WTC11 (cell line): Measurements from ENCODE around the gene UBC. TPM values are rescaled to one million over a fixed set of nuclear protein-coding genes. Genes with fewer than 3 reads are reported as not detected.

Experiments
- CREM ChIP-seq: sonication (generic); formaldehyde crosslinking; IDR thresholded peaks from 2 replicates; pipeline ENCODE4 v1.8.1; 2022; ENCODE audit warnings: mild to moderate bottlenecking, missing genetic modification reagents, moderate library complexity
- ESRRA ChIP-seq: sonication (generic); formaldehyde crosslinking; IDR thresholded peaks from 2 replicates; pipeline ENCODE4 v1.8.1; 2022; ENCODE audit warnings: mild to moderate bottlenecking, missing genetic modification reagents, borderline replicate concordance
- ETV6 ChIP-seq: sonication (generic); formaldehyde crosslinking; IDR thresholded peaks from 2 replicates; pipeline ENCODE4 v1.8.1; 2022; ENCODE audit warnings: mild to moderate bottlenecking, missing genetic modification reagents
- GABPB1 ChIP-seq: sonication (generic); formaldehyde crosslinking; IDR thresholded peaks from 2 replicates; pipeline ENCODE4 v1.8.1; 2023; ENCODE audit warnings: mild to moderate bottlenecking, missing genetic modification reagents
- GTF2I ChIP-seq: fragments of 250-450 bp; sonication (Bioruptor Pico); conservative IDR thresholded peaks from 2 replicates; pipeline ENCODE4 v1.4.0; 2021; ENCODE audit warnings: mild to moderate bottlenecking
- HMGA2 ChIP-seq: fragments of 250-450 bp; sonication (Bioruptor Pico); IDR thresholded peaks from 2 replicates; pipeline ENCODE4 v1.4.0; 2021; ENCODE audit warnings: mild to moderate bottlenecking, moderate library complexity
- JAZF1 ChIP-seq: fragments of 250-450 bp; sonication (Bioruptor Pico); IDR thresholded peaks from 2 replicates; pipeline ENCODE4 v1.9.0; 2021; ENCODE audit warnings: moderate library complexity, mild to moderate bottlenecking, inconsistent platforms
- JUN ChIP-seq: sonication (generic); formaldehyde crosslinking; IDR thresholded peaks from 2 replicates; pipeline ENCODE4 v1.8.0; 2023; ENCODE audit warnings: mild to moderate bottlenecking, missing genetic modification reagents
- NFYB ChIP-seq: sonication (generic); formaldehyde crosslinking; conservative IDR thresholded peaks from 2 replicates; pipeline ENCODE4 v1.8.0; 2022; ENCODE audit warnings: low read depth, missing genetic modification reagents
- NR2C2 ChIP-seq: sonication (generic); formaldehyde crosslinking; IDR thresholded peaks from 2 replicates; pipeline ENCODE4 v1.8.0; 2022; ENCODE audit warnings: mild to moderate bottlenecking, missing genetic modification reagents
- PRRX2 ChIP-seq: fragments of 250-450 bp; sonication (Bioruptor Pico); IDR thresholded peaks from 2 replicates; pipeline ENCODE4 v1.8.0; 2021; ENCODE audit warnings: mild to moderate bottlenecking
- SOX15 ChIP-seq: fragments of 250-450 bp; sonication (Bioruptor Pico); IDR thresholded peaks from 2 replicates; pipeline ENCODE4 v1.9.0; 2021; ENCODE audit warnings: mild to moderate bottlenecking
- TEAD1 ChIP-seq: sonication (generic); formaldehyde crosslinking; IDR thresholded peaks from 2 replicates; pipeline ENCODE4 v1.8.0; 2022; ENCODE audit warnings: mild to moderate bottlenecking, missing genetic modification reagents
- TP53 ChIP-seq: sonication (generic); formaldehyde crosslinking; IDR thresholded peaks from 2 replicates; pipeline ENCODE4 v1.8.1; 2023; ENCODE audit warnings: mild to moderate bottlenecking, missing genetic modification reagents
- ZNF232 ChIP-seq: sonication (generic); formaldehyde crosslinking; IDR thresholded peaks from 2 replicates; pipeline ENCODE4 v1.8.0; 2022; ENCODE audit warnings: mild to moderate bottlenecking, missing genetic modification reagents
- ZNF263 ChIP-seq: sonication (generic); formaldehyde crosslinking; IDR thresholded peaks from 2 replicates; pipeline ENCODE4 v1.8.1; 2022; ENCODE audit warnings: low read depth, mild to moderate bottlenecking, moderate library complexity, missing genetic modification reagents
- ZNF416 ChIP-seq: fragments of 250-450 bp; sonication (Bioruptor Pico); IDR thresholded peaks from 2 replicates; pipeline ENCODE4 v1.9.0; 2021; ENCODE audit warnings: mild to moderate bottlenecking, inconsistent platforms
- ZNF423 ChIP-seq: fragments of 250-450 bp; sonication (Bioruptor Pico); IDR thresholded peaks from 2 replicates; pipeline ENCODE4 v2.1.2; 2022; ENCODE audit warnings: mild to moderate bottlenecking, moderate library complexity
- total RNA-seq: library from RNA; stranded (reverse); gene quantifications from 3 replicates; pipeline ENCODE4 v1.2.3, GENCODE V29; 2021
- TF ChIP-seq, protein P1 (sequence below): fragments of 250-450 bp; sonication (Bioruptor Pico); conservative IDR thresholded peaks from 2 replicates; pipeline ENCODE4 v1.9.0; 2021; ENCODE audit warnings: mild to moderate bottlenecking
- TF ChIP-seq, protein P2 (sequence below): sonication (generic); formaldehyde crosslinking; conservative IDR thresholded peaks from 2 replicates; pipeline ENCODE4 v1.8.1; 2023; ENCODE audit warnings: mild to moderate bottlenecking, low read depth, missing genetic modification reagents, moderate library complexity
- TF ChIP-seq, protein P3 (sequence below): sonication (generic); formaldehyde crosslinking; IDR thresholded peaks from 2 replicates; pipeline ENCODE4 v1.8.1; 2022; ENCODE audit warnings: mild to moderate bottlenecking, missing genetic modification reagents, moderate library complexity, borderline replicate concordance
- TF ChIP-seq, protein P4 (sequence below): sonication (generic); formaldehyde crosslinking; IDR thresholded peaks from 2 replicates; pipeline ENCODE4 v1.8.1; 2022; ENCODE audit warnings: missing genetic modification reagents, borderline replicate concordance
- TF ChIP-seq, protein P5 (sequence below): fragments of 250-450 bp; sonication (Bioruptor Pico); IDR thresholded peaks from 2 replicates; pipeline ENCODE4 v1.9.0; 2021; ENCODE audit warnings: mild to moderate bottlenecking
- TF ChIP-seq, protein P6 (sequence below): sonication (generic); formaldehyde crosslinking; IDR thresholded peaks from 2 replicates; pipeline ENCODE4 v1.8.1; 2023; ENCODE audit warnings: mild to moderate bottlenecking, missing genetic modification reagents, moderate library complexity

The UBC gene
- total RNA-seq, 1 experiment from 2014 or later = 530 TPM

DNA sequence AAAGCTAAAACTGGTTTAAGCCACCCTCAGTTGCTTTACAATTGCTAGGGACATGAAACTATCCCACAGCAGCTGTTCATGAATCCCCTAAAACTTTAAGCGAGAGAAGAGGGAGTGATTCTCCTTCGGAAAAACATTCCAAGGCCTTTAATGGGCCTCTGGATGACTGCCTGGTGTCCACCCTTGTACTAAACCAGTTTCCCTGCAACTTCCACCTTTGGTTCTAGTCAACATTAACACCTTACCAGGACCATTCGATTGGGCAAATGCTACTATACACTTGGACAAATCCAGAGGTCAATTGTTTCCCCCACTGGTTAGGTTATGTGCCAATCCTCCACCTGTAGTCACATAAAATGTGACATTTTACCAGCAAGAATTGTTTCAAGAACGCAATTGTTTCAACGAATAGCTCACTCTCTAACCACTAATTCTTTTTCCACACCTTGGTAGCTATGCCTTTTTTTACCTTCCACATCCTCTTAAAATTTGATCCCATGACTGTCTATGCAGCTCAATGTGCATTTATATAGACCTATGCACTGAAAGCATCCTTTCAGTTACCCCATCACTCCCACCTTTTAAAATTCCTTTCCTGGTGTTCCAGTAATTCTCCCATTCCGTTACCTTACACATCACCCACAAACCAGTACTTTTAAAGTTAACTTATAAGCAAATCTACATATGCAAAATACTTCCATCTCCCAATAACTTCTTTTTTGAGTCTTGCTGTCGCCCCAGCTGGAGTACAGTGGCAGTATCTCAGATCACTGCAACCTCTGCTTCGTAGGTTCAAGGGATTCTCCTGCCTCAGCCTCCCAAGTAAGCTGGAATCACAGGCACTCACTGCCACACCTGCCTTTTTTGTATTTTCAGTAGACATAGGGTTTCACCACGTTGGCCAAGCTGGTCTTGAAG, 3.6 kb downstream of the UBC start (continued):
- TF ChIP-seq, protein P1, sequence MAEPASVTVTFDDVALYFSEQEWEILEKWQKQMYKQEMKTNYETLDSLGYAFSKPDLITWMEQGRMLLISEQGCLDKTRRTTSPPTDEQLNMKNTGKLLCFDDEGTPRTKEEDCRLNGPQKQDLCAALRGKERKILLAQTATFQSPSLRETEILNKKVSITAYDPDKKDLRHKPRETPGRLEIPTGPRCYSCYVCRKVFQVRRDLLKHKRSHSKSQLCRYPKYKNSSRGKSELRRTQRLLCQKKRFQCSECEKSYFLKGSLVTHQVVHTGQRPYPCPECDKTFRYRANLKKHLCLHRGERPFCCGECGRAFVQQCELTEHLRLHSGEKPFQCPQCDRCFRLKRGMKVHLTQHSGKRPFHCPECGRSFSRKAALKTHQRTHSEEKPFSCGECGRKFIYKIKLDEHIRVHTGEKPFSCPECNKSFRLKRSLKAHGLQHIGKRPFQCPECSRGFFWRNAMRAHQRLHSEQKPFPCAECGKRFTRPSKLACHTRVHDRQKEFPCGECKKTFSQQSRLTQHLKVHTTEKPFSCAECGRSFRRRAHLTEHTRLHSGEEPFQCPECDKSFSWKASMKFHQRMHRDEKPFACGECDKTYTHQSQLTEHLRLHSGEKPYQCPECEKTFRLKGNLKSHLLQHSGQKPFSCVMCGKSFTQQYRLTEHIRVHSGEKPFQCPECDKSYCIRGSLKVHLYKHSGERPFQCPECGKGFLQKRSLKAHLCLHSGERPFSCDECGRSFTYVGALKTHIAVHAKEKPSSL (CRISPR knock-in tag) = peak; percentile 86
- TF ChIP-seq GABPB1 (CRISPR knock-in tag) = peak; percentile 18; the same call in 1 of the 2 replicates
- TF ChIP-seq NFYB (CRISPR knock-in tag) = no peak
- peak; percentile 94 for TF ChIP-seq PRRX2 (CRISPR knock-in tag)
- TF ChIP-seq, protein P2, sequence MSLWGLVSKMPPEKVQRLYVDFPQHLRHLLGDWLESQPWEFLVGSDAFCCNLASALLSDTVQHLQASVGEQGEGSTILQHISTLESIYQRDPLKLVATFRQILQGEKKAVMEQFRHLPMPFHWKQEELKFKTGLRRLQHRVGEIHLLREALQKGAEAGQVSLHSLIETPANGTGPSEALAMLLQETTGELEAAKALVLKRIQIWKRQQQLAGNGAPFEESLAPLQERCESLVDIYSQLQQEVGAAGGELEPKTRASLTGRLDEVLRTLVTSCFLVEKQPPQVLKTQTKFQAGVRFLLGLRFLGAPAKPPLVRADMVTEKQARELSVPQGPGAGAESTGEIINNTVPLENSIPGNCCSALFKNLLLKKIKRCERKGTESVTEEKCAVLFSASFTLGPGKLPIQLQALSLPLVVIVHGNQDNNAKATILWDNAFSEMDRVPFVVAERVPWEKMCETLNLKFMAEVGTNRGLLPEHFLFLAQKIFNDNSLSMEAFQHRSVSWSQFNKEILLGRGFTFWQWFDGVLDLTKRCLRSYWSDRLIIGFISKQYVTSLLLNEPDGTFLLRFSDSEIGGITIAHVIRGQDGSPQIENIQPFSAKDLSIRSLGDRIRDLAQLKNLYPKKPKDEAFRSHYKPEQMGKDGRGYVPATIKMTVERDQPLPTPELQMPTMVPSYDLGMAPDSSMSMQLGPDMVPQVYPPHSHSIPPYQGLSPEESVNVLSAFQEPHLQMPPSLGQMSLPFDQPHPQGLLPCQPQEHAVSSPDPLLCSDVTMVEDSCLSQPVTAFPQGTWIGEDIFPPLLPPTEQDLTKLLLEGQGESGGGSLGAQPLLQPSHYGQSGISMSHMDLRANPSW (CRISPR knock-in tag) = no peak
- TF ChIP-seq, protein P3, sequence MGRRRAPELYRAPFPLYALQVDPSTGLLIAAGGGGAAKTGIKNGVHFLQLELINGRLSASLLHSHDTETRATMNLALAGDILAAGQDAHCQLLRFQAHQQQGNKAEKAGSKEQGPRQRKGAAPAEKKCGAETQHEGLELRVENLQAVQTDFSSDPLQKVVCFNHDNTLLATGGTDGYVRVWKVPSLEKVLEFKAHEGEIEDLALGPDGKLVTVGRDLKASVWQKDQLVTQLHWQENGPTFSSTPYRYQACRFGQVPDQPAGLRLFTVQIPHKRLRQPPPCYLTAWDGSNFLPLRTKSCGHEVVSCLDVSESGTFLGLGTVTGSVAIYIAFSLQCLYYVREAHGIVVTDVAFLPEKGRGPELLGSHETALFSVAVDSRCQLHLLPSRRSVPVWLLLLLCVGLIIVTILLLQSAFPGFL (CRISPR knock-in tag) = no peak
- TF ChIP-seq ETV6 (CRISPR knock-in tag) = no peak
- no peak for TF ChIP-seq TP53 (CRISPR knock-in tag)
- TF ChIP-seq HMGA2 (CRISPR knock-in tag) = no peak
- no peak for TF ChIP-seq ZNF263
- TF ChIP-seq JAZF1 (CRISPR knock-in tag) = no peak
- TF ChIP-seq ESRRA (CRISPR knock-in tag) = no peak
- TF ChIP-seq JUN = no peak
- TF ChIP-seq CREM (CRISPR knock-in tag) = no peak
- no peak for TF ChIP-seq ZNF423 (CRISPR knock-in tag)
- TF ChIP-seq SOX15 = no peak
- TF ChIP-seq, protein P4, sequence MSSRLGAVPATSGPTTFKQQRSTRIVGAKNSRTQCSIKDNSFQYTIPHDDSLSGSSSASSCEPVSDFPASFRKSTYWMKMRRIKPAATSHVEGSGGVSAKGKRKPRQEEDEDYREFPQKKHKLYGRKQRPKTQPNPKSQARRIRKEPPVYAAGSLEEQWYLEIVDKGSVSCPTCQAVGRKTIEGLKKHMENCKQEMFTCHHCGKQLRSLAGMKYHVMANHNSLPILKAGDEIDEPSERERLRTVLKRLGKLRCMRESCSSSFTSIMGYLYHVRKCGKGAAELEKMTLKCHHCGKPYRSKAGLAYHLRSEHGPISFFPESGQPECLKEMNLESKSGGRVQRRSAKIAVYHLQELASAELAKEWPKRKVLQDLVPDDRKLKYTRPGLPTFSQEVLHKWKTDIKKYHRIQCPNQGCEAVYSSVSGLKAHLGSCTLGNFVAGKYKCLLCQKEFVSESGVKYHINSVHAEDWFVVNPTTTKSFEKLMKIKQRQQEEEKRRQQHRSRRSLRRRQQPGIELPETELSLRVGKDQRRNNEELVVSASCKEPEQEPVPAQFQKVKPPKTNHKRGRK (CRISPR knock-in tag) = no peak
- TF ChIP-seq, protein P5, sequence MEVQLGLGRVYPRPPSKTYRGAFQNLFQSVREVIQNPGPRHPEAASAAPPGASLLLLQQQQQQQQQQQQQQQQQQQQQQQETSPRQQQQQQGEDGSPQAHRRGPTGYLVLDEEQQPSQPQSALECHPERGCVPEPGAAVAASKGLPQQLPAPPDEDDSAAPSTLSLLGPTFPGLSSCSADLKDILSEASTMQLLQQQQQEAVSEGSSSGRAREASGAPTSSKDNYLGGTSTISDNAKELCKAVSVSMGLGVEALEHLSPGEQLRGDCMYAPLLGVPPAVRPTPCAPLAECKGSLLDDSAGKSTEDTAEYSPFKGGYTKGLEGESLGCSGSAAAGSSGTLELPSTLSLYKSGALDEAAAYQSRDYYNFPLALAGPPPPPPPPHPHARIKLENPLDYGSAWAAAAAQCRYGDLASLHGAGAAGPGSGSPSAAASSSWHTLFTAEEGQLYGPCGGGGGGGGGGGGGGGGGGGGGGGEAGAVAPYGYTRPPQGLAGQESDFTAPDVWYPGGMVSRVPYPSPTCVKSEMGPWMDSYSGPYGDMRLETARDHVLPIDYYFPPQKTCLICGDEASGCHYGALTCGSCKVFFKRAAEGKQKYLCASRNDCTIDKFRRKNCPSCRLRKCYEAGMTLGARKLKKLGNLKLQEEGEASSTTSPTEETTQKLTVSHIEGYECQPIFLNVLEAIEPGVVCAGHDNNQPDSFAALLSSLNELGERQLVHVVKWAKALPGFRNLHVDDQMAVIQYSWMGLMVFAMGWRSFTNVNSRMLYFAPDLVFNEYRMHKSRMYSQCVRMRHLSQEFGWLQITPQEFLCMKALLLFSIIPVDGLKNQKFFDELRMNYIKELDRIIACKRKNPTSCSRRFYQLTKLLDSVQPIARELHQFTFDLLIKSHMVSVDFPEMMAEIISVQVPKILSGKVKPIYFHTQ (CRISPR knock-in tag) = peak; percentile 94
- no peak for TF ChIP-seq GTF2I (CRISPR knock-in tag)
- no peak for TF ChIP-seq ZNF232
- TF ChIP-seq NR2C2 (CRISPR knock-in tag) = no peak
- TF ChIP-seq TEAD1 (CRISPR knock-in tag) = 0 out of 2 replicates have a peak, but pooled peaks have one; percentile 30
- peak; percentile 6 for TF ChIP-seq ZNF416
- TF ChIP-seq, protein P6, sequence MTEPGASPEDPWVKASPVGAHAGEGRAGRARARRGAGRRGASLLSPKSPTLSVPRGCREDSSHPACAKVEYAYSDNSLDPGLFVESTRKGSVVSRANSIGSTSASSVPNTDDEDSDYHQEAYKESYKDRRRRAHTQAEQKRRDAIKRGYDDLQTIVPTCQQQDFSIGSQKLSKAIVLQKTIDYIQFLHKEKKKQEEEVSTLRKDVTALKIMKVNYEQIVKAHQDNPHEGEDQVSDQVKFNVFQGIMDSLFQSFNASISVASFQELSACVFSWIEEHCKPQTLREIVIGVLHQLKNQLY (CRISPR knock-in tag) = no peak
